T-helper 2 cell (primary cell): ENCODE results near the gene HMCES.
A peak's percentile ranks its signal among the peaks of the same experiment; 100 is the strongest.

Source experiments
- DNase-seq, 5 experiments: peaks; one replicate each; pipeline versions ENCODE4 v3.0.0 to v3.0.0-alpha.2; 2012 to 2022

Gene HMCES

DNA sequence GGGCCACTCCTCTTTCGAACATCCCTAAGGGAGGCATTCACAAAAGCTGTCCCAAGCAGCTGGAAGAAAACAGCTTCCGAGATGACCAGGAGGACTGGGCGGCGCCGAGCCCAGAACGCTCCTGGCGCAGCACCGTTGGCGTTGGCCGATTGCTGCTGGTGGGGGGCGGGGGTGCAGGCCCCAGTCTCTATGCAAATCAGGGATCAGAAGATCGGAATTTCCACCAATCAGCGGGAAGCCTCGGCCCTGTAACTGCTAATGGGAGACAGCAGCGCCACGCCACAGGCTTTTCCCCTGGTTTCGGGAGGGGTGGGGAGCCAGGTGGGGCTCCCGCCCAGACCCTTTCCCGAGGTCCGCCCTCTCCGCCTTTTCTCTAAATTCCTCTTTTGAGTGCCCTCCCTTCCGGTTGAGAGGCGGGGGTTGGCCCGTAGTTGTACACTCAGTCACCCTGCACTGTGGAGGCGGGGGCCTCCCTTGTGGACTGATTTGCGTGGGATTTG is 27.0 kb downstream of the HMCES start:
- DNase-seq = no peak

DNA sequence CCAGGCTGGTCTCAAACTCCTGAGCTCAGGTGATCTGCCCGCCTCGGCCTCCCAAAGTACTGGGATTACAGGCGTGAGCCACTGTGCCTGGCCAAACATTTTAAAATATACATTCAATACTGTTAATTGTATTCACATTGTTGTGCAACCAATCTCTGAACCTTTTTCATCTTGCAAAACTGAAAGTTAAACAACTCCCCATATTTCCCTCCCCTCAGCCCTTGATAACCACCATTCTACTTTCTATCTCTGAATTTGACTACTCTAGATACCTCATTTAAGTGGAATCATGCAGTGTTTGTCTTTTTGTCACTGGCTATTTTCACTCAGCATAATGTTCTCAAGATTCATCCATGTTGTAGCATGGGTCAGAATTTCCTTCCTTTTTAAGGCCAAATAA is 30.0 kb downstream of the HMCES start:
- DNase-seq = peak in 1 of 5 experiments; percentile 52

DNA sequence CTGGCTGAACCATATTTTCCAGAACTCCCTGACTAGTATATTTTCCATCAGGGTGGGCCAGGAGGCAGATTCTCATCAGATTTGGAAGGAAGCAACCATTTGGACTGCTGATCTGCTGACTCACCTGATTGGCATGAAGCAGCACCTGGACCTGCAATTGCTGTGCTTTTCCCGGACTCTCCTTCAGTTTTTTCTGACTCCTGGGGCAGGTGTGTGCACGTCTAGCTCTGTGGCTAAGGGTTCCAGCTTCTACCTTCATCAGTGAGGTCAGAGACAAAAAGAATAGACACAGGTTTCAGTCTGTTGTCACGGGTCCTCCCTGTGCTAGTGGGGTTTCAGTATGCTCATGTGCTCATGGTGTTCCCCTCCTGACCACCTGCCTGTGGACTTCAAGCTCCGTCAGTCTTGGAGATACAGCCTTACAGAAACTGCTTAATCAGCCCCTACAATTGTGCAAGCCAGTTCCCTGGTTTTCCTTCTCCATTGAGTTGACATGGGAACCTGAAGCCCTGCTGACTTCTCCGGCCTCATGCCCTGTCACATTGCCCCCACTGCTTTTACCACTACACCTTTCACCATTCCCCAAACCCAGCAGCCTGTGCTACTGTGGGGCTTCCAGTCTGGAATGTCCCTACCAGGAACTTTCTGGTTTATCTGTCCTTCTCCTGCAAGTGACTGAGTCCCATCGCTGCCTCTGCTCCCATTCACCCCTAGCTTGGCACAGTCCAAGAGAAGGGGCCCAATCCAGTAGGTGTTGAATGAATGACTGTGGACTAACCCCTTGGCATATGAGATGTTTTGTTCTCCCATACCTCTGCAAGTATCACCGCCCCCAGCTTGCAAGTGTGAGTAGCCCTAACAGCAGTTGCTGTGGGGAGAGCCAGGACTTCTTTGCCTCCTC is 31.7 kb downstream of the HMCES start:
- no peak for DNase-seq

DNA sequence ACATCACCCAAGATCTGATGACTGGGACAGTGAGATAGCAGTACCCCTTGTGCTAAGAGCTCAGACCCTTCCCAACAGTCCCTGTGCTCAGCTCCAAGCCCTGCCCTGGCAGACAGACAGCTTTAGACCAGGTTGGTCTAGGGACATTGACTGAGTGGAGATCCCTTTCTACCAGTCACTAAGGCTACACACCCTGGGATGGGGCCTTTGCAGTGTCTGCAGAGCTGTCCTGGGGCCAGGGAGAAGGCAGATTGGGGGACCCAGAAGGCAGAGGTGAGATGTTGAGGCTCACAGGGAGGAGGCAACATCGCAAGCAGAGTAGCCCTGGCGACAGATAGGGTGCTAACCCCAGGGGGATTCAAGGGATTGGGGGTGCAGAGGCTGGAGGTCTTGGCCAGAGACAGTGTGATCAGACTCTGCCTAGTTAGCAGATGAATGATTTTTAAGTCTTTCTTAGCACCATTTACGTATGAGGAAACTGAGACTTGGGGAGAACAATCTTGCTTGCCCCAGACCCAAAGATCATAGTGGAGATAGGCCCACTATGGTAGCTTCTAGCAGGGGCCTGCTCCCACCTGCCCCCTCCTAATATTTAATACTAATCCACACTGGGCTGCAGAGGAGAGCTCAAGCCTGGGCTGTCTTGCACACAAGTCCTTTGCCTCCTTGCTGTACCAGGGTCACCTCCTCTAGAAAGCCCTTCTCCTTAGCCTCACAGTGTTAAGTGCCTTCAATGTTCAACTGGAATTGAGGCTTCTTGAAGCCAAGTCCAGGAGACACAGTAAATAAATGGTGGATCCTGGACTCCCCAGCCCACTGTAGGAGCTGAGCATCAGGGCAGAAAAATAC is 32.6 kb downstream of the HMCES start:
- no peak for DNase-seq

DNA sequence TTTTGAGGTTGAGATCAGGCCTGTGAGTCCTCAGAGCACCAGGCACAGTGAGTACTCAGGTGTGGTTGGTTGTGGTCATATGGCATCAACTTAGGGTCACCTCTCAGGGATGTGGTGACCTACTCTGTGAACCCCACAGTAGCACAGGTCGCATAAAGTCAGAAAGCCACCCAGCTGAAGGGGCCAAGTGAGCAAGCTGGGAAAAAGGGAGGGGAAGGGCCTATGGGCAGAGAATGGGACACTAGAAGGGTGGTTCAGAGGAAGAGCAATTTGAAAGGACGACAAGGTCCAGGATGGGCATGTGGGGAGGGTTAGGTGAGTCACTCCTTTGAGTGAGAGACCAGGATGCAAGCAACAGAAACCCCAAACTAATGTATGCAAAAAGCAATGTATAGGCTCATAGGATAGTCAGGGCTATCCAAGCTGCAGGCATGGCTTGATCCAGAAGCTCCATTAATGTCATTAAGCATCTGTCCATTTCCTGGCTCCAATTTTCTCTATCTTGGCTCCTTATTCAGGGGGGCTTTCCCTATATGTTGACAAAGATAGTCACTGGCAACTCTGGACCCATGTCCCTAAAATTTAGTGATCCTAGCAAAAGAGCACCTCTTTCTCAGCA is 33.5 kb downstream of the HMCES start:
- peak in 2 of 5 experiments; percentile 42 to 61 for DNase-seq

DNA sequence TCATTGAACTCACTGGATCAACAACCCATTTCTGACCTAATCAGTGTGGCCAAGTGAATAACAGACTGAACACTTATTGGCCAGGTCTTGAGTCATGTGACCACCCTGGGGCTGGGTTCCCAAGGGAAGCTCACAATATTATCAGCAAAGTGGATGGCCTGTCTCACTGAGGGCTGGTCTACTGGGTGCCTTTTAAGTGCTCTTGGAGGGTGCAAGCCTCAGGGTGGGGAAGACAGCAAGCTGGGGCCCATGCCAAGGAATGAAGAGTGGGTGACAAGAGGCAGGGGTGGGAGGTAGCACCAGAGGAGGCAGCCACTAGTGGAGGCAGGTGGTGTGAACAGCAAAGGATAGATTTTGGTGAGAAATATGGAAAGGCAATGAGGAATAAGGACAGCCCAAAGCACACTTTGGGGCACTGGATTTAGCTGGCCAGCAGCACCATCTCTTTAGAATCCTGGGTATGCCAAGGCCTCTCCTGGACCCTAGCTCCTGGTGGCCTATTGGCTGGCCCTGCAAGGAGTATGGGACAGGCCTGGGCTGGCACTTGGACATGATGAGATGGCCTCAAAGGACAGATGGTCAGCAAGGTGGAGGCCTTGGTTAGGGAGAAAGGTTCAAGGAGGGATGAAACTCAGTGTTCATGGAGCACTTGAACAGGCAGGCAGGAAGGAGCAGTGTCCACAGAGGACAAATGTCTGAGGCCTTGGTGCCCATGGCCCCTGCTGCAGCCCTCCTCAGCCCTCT is 34.2 kb downstream of the HMCES start:
- DNase-seq = peak in 1 of 5 experiments; percentile 47

DNA sequence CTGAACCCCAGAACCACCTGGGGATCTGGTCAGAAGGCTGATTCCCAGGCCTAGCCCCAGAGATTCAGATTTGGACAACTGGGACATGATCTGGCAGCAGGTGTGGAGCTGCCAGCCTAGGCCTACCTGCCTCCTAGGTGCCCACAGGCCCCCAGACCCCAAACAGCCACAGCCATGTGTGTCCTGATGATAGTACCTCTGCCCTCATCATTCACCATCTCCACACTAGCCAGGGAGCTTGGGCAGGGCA is 34.7 kb downstream of the HMCES start:
- no peak for DNase-seq

DNA sequence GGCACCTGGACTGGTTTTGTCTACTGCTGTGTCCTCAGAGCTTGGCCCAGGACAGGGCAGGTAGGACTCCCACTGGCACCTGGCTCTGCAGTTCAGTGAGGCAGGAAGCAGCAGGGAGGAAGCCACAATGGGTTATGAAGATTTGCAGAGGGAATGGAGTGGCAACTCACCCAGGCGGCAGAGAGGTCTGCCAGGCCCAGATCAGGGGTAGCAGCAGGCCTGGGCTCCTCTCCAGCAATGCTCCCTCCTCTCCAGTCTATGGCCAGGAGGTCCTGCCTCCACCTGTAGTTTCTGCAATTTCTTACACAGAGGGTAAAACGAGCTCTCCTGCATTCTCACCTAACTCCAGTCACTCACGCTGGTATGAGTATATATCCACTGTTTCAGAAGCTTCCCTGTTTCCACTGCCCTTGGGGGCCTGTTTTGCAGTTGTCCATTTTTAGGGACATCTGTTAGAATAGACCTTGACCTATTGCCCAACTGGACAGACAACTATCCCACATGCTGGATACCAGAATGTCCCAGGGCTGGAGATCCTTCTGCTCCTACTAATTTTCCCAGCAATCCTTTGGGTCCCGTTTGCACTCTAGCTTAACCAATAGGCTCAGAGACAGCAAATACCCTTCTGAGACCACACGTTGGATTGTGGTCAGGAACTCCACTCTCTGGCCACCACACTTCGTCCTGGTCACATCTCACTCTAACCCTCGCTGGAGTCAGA is 35.2 kb downstream of the HMCES start:
- peak in 1 of 5 experiments; percentile 60 for DNase-seq

DNA sequence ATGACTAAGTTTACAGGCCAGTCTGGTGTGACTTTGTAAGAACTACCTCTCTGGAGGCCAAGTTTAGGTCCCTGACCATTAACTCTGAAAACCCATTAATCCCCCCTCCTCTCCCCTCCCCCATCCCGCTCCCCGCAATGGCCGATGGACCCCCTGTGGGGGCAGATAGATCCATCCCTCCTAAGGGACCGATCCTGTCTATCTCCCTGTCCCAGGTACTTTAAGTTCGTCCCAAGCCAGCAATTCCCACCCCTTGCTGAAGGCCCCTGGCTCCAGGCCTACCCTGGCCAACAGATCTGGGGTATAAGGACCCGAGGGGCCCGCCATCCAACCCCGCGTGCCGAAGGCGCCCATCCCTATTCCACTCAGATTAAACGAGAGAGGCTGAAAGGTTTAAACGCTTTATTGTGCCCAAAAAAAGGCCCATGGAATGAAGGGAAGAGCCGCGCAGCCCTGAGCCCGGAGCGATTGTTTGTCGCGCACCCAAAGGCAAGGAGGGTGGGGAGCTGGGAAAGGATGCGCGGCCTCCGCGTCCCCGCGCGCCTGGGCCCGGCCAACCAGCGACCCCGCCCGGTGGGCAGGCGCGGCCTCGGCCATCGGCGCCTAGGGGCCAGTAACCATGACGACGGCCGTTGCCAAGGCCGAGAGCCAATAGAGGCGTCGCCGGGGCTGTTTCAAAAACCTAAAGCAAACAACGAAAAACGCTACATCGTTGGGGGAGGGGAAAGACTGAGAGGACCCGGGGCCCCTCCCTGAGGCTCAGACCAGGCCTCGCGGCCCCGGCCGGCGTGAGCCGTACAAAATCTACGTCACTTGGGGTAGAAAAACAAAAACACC is 35.9 kb downstream of the HMCES start:
- DNase-seq = peak in 4 of 5 experiments; percentile 16 to 78 (median 30)

DNA sequence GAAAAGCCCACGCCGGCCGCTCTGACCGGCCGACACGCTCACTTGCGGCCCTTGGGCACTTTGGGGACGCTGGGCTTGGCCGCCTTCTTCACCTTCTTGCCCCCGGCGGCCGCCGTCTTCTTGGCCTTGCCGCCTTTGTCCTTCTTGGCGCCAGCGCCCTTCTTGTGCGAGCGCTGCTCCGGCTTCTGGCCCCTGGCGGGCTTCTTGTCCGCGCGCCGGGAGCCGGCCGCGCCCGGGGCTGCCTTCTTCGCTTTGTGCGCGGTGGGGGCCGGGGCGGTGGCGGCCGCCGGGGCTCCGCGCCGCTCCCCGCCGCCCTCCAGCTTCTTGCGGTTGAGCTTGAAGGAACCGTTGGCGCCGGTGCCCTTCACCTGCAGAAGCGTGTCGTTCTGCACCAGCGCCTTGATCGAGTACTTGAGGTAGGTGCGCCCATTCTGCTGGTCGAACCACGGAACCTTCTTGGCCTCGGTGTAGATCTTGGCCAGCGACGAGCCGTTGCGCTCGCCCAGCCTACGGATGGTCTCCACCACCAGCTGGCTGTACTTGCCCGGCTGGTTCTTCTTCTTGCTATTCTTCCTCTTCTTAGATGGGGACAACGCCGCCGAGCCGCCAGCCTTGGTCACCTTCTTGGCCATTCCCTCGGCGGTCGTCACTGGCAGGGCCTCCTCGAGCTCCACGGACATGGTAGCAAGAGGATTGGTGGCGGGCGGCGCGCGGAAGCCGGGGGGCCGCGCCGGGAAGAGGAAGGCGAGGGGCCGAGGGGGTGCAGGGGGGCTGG is 36.7 kb downstream of the HMCES start:
- DNase-seq = peak in 4 of 5 experiments; percentile 11 to 67 (median 29)

DNA sequence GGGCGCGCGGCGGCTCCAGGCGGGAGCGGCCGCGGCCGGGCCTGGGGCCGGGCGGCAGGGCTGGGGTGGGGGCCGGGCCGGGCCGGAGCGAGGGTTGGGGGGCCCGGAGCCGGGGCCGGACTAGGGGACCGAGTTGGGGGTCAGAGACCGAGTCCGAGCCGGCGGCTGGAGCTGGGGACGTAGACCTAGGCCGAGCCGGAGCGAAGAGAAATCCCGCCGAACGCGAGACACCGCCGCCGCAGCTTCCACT is 37.3 kb downstream of the HMCES start:
- no peak for DNase-seq

DNA sequence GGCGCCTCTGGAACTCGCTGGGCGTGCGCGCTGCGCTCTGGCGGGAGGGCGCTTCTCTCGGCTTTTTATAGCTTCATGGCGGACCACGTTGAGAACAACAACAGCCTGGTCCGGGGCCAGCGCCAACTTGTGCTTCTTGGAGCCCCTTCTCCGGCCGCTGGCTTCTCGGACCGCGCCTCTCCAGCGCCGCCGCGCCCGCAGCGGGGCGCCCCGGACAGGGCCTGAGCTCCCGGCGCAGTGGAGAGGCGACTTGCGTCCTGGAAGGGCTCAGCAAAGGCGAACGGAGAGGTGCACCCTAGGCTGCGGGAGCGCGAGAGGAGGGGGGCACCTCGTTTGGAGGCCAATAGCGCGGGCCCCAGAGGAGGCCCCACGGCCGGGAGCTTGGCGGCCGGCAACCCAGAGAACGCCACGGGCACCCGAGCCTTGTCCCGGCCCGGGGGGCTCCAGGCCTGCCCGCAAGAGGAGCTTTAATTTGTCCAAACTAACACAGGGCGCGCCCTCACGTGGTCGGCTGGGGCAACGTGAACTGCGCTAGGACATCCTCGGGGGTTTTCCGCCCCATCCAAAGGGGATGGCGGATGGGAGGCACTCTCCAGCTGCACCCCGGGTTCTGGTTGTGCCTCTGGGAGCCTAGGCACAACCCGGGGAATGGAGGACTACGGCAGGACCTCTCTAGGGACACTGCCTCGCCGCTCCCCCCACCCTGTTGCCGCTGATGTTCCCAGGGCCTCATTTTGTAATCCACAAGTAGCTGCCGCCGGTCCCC is 37.8 kb downstream of the HMCES start:
- DNase-seq = peak; percentile 70 to 86 (median 82)

DNA sequence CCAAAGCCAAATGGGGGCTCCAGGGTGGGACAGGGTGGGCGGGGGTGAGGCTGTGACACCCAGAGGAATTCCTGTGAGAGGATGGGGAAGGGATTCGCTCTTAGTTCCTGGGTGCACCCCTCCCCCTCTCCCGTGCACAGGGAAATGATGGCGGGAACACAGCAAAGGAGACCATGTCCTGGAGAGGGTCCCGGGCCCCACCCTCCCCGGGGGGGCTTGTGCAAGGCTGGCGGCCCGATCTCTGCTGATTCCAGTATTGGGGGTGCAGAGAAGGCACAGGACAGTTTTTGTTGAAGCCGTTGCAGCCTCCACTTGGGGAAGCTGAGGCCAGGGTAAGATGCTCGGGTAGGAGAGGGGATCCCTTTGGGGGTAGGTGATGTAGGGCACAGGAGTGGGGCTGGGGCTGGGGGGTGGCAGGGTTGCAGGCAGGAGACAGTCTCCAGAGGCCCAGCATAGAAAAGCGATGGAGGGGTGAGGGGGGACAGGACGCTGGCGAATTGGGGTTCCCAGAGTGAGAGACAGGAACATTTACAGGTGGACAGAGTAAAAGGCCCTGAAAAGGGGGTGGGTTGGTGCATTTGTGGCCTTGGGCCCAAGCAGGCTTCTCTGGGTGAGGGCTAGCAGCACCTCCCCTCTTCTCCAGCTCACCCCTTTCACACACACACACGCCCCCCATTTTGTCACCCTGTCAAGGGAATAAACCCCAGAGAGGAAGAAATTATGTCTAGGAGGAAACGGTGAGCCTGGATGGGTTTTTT is 38.5 kb downstream of the HMCES start:
- DNase-seq = no peak

DNA sequence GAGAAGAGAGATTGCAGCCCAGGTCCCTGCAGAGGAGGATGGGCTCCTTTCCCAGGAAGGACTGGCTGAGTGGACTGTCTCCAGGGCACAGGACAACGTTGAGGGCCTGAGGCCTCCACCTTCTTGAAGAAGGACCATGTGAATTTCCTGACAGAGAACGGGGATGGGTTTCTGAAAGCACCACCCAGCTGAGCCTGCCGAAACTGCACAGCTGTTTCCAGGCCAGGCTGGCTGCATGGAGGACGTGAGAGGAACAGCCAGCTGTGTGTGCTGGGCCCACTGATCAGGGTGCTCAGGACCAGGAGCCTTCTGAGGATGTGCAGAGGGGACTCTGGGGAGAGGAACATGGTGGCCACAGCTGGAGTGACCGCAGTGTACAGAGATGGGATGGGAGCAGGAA is 39.2 kb downstream of the HMCES start:
- DNase-seq = no peak

DNA sequence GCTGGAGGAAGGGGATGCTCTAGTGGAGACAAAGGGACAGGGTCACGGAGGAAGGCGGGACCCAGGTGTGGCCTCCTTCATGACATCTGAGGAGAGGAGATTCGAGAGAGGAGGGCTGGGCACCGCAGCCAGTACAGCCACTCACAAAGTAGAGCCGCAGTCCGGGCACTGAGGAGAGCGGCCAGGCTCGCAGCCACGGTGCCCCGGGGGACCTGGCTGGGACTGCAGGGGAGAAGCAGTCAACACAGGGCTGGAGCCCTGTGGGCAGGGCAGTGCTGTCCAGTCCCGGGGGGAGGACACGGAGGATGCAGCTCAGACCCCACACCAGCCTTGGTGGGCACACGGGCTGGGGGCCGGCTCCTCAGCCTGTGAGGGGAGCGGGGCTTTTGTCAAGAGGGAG is 40.3 kb downstream of the HMCES start:
- no peak for DNase-seq

DNA sequence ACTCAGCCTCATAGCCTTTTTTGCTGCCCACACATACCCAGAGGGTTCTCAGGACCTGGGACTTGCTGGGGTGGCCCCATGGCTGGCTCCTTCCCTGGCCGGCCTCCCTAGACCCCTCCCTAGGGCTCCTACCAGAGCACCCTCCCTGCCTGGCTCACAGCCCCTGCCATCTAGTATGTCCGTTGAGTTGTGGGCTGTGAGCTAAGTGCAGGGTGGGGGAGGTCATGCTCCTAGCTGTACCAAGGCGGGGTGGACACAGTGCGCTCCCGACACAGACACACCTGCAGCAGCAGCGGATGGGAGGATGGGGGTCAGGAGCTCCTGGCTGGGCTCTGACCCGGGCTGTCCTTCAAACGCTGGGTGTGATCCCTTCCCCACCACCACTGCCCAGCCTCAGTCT is 41.6 kb downstream of the HMCES start:
- no peak for DNase-seq

DNA sequence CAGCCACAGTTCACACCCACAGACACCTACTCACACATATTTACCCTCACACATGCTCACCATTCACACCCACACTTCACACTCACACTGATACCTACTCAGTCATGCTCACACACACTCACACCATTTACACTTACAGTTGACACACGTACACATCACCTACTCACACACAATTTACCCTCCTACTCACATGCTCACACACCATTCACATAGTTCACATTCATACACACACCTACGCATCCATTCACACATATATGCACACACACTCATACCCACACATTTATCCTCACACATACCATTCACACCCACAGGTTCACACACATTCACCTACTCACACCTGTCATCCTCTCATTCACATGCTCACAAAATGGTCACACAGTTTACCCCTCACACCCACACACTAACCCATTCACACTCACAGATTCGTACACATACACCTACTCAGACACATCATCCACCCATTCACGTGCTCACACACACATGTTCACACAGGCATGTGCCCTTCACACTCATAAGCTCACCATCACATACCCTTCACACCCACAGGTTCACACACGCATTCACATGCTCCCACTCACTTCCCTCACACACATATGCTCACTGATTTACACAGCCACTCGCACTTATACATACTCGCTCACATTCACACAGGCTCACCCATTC is 42.3 kb downstream of the HMCES start:
- no peak for DNase-seq

DNA sequence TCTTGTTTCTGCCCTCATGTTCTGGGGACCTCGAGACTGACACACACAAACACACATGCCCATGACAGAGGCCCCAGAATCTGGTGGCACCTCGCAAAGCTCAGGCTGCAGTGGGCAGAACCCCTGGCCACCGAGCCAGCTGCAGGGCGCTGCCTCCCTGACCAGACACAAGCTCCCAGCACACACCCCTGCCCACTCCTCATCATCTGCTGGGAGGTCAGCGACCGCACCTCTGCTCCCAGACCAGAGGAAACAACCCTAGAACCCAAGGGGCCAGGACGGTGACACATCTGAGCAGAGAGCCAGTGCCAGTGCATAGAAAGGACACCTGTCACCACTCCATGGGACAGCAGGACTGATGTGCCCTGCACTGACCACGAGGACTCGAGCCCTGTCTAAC is 43.2 kb downstream of the HMCES start:
- no peak for DNase-seq
